HG02981 (cell line): ENCODE results near the gene SYNGR4.
"Not testable (repeated sequence)": the region's sequence is repeated elsewhere in the genome, so short reads cannot be mapped to it uniquely, and the experiment has no call there.

Source experiments
- ATAC-seq: cut with Tn5 transposase; IDR thresholded peaks from one replicate; pipeline ENCODE4 v1.9.1; 2021; ENCODE audit warnings: mild to moderate bottlenecking, moderate library complexity; ENCODE audit not compliant: unreplicated experiment

SYNGR4 gene

DNA sequence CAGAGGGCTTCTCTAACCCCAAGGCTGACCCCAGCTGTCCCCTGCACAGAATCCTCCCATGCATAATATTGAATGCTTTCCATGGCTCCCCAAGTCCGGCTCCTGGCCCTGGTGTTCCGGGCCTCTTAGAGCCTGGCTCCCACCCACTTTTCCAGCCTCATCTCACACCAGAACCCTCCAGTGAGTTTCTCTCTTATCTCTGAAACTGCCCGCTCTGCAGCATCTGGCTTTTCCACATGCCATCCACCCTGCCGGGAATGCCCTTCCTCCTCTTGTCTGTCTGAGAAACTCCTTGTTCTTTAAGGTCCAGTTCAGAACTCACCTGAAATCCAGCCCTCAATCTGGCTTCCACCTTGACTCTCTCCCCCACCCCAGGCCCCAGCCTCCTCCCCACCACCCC is 6.8 kb downstream of the SYNGR4 start:
- ATAC-seq, result no peak

DNA sequence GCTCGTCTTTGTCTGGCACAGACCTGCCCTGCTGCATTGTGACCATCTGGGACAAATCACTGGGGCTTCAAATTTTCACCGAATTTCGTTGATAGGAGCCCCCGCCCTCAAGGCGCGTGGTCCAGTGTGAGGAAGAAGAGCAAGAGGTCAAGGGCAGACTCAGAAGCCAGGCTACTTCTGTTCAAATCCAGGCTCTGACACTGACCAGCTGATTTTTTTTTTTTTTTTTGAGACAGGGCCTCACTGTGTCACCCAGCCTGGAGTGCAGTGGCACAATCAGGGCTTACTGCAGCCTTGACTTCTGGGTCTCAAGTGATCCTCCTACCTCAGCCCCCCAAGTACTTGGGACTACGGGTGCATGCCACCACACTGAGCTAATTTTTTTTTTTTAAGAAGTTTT is 7.2 kb downstream of the SYNGR4 start:
- ATAC-seq, result no peak

DNA sequence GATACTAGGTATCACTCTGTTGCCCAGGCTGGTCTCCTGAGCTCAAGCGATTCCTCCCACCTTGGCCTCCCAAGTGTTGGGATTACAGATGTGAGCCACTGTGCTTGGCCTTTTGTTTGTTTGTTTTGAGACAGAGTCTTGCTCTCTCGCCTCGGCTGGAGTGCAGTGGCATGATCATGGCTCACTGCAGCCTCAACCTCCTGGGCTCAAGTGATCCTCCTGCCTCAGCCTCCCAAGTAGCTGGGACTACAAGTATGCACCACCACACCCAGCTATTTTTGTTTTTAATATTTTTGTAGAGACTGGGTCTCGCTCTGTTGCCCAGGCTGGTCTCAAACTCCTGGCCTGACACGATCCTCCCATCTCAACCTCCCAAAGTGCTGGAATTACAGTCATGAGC is 7.6 kb downstream of the SYNGR4 start:
- ATAC-seq, result not testable (repeated sequence)

DNA sequence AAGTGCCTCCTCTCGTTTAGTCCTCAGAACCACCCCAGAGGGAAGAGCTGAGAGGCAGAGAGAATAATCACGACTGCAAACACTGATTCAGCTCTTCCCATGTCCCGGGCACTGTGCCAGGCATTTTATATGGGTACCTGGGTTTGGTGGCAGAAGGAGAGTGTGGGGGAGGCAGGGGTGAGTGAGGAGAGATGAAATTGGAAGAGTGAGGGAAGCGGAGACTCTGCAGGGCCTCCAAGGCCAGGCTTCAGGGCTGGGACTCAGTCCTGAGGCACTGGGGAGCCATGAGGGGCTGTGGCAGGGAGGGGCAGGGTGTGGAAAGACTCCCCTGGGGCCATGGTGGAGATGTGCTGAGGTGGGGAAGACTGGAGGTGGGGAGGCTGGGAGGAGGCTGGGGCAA is 8.7 kb downstream of the SYNGR4 start:
- no peak for ATAC-seq

DNA sequence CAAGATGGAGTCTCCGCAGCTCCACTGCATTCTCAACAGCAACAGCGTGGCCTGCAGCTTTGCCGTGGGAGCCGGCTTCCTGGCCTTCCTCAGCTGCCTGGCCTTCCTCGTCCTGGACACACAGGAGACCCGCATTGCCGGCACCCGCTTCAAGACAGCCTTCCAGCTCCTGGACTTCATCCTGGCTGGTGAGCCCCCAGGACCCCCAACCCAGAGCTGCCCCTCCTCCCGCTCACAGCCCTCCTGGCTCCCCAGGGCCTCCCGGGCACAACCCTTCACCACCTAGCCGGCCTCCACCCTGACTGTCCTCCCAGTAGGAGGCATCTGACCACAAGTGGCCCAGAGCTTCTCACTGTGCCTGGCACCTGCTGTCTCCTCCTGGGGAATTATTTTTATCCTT is 9.4 kb downstream of the SYNGR4 start:
- no peak for ATAC-seq

DNA sequence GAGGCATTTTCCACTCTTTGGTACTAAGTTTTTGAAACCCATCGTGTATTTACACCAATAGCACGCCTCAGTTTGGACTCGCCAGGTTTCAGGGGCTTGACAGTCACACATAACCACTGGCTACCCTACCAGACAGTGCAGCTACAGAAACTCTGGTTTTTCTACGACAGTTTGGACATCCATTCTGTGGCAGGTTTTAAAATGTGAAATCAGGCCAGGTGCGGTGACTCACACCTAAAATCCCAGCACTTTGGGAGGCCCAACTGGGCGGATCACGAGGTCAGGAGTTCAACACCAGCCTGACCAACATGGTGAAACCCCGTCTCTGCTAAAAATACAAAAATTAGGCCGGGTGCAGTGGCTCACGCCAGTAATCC is 14.0 kb downstream of the SYNGR4 start:
- ATAC-seq, result no peak

DNA sequence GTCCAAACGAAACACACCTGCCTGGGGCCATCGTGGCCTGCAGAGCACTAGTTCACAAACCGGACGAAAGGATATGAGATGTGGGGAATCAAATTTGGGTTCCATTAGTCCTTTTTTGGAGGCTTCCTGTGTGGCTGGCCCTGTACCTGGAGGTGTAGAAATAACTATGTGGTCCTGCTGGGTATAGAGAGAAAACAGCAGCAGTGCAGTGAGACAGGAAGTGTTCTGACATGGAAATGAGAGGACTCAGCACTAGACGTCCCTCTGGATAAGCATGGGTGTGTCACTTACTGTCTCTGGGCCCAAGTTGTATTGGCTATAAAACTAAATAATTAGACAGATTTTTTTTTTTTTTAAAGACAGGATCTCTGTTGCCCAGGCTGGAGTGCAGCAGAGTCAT is 14.9 kb downstream of the SYNGR4 start:
- no peak for ATAC-seq

DNA sequence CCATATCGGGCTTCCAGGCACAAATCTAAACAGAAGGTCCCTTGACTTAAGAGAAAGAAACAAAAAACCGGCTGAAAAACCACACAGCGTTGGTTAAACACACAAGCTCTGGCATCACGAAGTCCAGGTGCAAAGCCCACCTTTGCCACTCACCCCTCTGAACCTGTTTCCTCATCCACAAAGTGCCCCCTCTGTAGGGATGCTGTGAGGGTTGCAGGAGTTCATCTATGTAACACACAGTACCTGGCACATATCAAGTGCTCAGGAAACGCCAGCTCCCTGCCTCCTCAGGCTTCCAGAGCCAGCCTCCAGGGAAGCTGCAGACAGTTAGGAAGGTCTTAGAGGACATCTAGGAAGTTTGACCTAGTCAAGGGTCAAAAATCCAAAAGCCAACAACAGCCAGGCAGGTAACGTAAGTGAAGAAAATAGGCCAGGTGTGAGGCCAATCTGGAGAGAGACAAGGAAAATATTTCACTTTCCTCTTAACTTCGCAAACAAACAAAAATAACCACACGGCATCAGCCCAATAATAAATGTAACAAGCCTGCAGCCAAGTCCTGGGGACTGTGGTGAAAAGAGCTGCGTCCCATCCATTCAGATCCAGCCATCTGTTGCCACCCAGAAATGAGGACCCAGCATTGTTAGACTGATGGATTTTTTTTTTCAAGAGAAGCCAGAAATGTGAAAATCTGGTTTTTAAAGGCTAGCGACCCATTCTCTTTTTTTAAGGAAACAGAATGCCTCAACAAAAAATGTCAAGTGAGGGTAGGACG is 17.2 kb downstream of the SYNGR4 start:
- ATAC-seq, result no peak

DNA sequence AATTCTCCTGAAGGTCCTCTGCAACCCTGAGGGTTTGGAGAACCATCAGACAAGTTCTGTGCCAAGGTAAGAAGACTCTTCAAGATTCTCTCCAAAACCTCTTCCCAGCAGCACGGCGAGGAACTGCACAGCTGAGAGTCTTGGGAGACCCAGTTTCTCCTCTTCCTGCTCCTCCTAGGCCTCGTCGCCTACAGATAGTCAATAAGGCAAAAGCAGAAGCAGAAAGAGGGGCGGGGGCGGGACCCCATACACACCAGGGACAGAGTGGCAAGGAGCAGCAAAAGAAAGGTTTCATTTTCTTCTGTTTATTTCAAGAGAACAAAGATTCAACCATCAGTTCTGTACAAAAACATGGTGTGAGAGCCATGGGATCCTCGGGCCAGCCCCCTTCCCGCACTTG is 18.1 kb downstream of the SYNGR4 start:
- ATAC-seq, result no peak

DNA sequence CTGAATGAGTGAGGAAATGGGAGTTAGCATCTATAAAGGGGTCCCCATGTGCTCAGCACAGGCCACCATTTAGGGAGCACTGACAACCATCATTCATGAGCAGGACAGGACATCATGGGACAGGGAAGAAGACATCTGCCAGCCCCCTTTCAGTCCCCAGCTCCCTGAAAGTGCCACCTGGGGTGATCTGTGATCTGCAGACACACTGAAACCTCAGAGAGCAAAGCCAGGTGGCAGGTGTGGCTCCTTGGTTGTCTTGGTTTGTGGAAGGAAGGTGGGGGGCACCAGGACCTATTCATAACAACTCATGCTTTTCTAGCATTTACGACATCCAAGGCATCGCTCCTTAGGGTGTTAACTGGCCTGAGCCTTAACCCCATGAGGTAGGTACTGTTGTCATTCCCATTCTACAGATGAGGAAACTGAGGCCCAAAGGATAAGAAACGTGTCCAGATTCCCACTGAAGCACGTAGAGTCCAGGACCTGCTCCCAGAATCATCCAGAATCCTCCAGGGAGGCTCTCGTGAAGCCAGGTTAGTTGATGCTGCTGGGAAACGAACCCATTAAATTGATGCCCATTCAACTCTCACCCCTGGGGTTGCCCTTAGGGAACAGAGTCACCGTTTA is 21.4 kb downstream of the SYNGR4 start:
- ATAC-seq, result no peak

DNA sequence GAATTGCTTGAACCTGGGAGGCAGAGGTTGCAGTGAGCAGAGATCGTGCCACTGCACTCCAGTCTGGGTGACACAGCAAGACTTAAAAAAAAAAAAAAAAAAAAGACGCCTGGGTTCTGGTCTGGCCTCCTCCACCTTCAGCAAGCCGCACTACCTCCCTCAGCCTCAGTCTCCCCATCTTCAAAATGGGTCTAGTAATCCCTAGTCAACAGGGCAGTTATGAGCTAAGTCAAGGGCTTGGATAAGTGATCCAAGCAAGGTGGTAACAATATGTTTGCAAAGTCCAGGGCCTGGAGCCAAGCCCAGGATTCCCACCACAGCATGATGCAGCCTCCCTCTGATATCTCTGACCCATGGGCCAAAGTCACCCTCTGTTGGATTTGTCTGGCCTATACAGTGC is 22.8 kb downstream of the SYNGR4 start:
- ATAC-seq, result no peak

DNA sequence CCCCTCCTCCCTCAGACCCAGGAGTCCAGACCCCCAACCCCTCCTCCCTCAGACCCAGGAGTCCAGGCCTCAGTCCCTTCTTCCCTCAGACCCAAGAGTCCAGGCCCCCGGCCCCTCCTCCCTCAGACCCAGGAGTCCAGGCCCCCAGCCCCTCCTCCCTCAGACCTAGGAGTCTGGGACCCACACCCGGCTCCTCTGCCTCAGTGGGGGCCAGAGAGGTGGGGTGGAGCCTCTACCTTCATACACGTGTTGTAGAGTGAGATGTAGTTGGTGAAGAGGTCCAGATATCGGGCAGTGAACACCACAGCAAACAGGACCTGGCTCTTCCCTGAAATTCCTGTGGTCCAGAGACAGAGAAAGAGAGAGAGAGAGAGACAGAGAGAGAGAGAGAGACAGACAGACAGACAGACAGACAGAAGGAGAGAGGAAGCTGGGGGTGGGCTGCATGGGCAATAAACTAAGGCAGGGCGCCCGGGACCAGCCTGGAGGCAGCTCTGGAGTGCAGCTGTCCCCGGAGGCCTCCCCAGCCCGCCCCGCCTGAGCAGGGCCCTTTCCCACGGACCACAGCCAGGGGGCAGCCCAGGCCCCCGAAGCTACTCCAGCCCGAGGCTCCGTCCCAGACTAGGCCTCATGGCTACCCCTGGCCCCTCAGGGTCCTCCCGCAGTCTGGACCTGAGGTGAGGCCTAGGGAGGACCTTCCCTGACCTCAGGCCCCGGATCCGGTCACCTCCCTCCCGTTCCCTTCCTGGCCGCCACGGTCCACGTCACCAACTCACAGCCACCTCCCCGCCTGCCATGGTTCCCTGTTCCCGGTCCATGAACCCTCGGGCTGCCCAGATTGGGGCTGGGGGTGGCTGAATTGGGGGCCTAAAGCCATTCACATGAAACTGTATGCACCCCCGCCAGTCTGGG is 26.3 kb downstream of the SYNGR4 start:
- ATAC-seq, result no peak

DNA sequence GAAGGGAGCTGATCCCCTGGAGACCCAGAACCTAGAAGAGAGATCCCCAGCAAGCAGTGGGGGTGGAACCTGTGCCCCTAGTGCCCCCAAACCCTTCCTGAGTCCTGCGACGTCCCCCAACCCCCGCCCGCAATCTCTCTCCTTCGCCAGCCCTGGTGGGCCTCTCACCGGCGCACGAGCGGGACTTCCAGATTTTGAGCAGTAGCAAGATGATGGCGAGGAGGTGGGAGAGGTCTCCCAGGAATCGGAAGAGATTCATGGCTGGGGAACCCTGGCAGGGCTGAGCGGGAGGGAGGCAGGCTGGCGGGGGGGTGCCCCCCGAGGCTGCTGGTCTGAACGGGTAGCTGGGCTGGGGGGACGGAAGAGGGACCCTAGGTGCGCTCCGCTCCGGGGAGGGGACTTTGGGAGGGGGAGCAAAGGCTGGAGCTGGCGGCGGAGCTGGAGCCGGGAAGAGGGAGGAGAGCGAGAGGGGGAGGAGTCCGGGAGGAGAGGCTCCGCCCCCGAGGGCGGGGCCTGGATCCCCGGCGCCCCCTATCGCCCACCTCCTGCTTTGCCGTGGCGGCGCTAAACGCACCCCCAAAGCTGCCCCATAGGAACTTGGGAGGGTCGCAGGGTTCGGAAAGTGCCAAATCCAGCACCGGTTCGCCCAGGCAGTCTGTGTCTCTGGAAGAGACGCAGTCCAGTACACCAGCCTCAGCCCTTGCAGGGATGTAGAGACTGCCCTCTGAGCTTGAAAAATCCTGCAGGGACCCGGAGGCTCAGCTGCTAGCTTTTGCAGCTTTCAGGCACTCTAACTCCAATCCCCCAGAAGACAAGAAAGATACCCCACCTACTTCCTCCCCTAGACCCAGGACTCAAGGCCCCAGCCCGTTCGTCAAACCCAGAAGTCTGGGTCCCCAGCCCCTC is 27.2 kb downstream of the SYNGR4 start, which contains the start of gene KDELR1:
Gene KDELR1, minus strand, starts transcription at position 452 of the 906 bp plus-strand sequence. Its CDS starts 193 bp downstream, at position 259.
- ATAC-seq, result peak; percentile 60

DNA sequence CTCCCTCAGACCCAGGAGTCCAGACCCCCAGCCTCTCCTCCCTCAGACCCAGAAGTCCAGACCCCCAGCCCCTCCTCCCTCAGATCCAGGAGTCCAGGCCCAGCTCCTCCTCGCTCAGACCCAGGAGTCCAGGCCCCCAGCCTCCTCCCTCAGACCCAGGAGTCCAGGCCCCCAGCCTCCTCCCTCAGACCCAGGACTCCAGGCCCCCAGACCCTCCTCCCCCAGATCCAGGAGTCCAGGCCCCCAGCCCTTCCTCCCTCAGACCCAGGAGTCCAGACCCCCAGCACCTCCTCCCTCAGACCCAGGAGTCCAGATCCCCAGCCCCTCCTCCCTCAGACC is 27.8 kb downstream of the SYNGR4 start:
- not testable (repeated sequence) for ATAC-seq

DNA sequence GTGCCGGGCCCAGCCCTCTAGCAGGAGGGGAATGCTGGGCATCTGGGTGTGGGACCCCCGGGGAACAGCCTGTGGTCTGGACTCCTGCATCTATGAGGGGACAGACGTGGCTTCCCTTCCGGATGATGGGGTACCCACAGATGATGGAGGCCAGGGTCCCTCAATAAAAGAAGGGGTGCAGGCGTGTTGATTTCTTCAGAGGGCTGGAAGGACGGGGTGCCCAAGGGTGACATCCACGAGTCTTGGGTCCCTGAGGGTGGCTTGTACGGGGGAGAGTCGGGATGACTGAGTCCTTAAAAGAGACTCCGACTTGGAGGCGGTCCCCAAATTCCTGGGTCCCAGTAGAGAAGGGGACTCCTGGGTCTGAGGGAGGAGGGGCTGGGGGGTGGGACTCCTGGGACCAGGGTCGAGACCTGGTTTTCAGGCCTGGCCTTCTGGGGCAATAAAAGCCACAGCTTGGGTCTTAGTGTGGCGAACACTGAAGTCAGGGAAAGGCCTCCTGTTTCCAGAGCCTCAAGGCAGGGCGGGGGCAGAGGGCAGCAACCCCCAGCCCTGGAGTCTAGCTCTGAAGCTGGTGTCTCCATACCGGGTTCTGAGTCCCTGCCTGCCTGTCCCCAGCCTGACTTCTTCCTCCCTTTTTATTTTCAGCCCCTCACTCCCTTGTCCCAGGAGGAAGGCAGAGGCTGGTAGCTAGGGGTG is 28.8 kb downstream of the SYNGR4 start:
- no peak for ATAC-seq

DNA sequence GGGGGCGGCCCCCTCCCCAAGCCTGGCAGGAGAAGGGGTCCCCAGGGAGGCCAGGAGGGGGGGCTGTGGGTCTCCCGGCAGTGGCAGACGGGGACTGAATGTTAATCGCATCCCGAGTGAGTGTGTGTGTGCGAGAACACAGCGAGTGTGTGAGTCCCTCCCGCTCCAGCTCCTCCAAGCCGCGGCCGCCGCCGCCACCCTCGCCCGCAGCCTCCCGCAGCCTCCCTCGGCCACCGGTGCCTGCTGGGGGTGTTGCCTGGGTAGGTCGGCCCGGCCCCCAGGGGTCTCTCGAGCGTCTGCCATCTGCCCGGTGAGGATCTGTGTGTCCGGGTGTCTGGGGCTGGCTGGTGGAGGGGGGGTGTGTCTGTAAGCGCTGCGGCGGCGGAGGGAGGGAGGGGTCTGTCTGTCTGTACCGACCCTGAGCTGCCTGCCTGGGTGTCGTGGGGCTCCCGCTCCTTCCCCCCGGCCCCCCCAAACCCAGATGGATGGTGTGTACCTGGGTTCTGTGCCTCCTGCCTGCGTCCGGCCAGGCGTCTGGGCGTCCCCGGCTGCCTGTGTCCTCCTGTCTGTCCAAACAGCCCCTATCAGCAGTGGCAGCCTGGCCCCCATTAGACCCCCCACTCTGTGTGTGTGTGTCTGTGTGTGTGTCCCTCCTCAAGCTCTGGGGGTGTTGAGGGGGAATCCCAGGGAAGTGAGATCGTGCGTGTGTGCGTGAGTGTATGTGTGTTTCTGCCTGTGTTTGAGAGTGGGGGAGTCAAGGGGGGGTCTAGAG is 29.6 kb downstream of the SYNGR4 start, which contains the start of gene GRIN2D:
Gene GRIN2D, plus strand, starts transcription at position 110 of the 772 bp plus-strand sequence. CDS start 4,725 bp downstream, outside the sequence.
- ATAC-seq, result no peak

DNA sequence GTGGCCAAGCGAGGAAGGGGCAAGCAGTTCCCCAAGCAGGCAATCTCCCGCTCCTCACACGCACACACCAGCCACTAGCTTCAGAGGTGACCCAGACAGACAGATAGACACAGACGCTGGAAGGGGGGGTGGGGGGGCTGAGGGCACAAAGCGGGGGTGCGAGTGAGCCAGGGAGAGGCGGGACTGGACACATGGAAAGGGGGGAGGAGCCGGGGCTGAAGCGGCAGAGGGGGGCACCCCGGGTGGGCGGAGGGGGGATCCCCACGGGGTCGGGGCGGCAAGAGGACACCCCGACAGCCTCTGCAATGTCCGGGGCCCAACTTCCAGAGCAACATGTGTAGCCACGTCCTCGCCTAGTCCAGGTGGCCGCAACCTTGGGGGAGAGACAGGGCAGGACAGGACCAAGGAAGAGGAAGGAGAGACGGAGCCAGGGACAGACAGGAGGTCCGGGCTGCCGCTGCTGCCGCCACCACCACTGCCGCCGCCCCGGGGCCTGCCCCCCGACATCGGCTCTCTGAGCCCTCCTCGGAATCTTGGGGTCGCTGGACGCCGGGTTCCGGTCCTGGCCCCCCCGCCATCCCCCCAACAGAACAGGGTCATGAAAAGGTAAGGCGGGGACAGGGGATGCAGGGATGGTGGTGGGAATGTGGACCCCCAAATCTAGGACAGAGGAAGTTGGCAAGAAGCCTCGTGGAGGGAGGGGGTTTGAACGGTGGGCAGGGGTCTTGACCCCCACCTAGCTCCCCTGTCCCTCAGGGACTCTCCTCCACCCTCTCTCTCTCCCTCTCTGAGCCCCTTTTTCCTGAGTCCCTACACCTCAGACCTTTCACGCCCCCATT is 30.4 kb downstream of the SYNGR4 start:
- no peak for ATAC-seq

DNA sequence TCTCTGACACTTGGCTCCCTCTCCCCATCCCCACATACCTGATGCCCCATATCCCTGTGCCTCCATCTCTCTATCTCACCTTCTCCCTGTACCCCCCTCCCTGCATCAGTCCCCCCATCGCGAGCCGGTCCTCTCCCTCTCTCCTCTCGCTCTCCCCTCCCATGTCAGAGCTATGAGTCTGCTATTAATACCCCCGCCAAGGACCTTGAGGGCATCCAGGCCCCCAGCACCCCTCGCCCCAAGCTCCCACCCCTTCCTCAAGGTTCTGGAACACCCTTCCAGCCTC is 30.9 kb downstream of the SYNGR4 start:
- no peak for ATAC-seq
